Caki2 (cell line): ENCODE data around the gene POLD2. TPM values are rescaled to one million over a fixed set of nuclear protein-coding genes. Genes with fewer than 3 reads are reported as not detected.
A peak's percentile ranks its signal among the peaks of the same experiment; 100 is the strongest.

Experiments used
- DNase-seq: peaks from one replicate; pipeline ENCODE4 v3.0.0-alpha.2; 2015; ENCODE audit warnings: low read depth
- in situ Hi-C: cut with HindIII; loops from 2 replicates; pipeline ENCODE4 v1.10.0; 2016; ENCODE audit warnings: low sequenced_read_pairs, low pct_unique_long_range_greater_than_20kb, mixed read lengths
- total RNA-seq: library from RNA; depleted of rRNA; stranded (reverse); fragments of >200 nt; shearing (Covaris generic); gene quantifications from 2 replicates; pipeline ENCODE4 v1.2.3, GENCODE V29; 2014; ENCODE audit warnings: low replicate concordance

Gene POLD2
- total RNA-seq, 1 experiment from 2014 or later = 243 TPM

DNA sequence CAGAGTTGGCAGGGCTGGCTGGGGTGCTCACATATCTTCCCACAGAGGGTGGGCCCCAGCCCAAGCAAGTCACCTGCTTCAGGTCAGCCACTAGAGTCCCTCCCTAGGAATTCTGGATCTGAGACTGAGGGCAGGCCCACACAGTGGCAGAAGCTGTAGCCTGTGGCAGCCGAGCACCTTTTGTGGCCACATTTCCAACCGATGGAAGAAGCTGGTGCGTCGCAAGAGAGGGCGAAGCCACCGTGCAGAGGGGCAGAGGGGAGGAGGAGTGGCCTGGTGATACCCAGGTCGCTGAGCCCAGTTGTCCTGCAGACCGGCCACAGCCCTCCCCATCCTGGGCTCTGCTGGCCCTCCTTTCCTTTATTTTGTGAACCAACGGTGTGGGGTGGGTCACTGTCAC lies 46.3 kb downstream of the POLD2 start:
- no peak for DNase-seq
- in situ Hi-C loops = no loop called here

DNA sequence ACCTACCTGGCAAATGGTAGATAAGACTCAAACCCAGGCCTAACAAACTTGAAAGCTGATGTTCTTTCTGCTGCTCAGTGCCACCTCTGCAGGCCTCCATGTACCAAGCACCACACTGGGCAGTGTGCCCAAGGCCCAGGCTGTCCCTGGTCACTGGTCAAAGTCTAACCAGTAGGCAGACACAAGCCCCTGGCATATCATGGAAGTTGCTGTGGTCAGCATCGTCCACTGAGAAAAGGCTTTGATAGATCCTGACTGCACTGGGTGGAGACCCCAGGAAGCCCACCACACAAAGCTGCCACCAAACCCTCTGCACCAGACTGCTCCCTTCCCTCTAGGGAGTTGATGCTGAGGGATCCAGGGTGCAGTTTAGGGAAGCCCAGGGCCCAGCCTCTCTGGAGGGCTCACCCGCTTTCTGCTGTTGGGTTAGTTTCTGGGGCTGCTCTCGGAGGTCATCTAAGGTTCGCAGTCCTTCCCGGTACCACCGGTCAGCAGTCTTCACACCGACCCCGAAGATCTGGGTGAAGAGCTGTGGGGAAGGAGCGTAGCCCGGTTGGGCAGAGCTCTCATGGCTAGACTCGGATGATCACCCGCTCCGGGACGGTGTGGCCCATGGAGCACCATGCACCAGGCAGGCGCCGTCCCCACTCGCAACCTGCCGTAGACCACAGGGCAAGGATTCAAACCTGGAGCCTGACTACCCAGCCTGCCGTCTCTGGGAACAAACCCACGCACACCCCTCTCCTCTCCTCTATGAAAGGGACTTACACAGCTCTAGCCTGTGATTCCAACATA lies 47.0 kb downstream of the POLD2 start:
- in situ Hi-C loops = no loop called here
- DNase-seq = no peak

DNA sequence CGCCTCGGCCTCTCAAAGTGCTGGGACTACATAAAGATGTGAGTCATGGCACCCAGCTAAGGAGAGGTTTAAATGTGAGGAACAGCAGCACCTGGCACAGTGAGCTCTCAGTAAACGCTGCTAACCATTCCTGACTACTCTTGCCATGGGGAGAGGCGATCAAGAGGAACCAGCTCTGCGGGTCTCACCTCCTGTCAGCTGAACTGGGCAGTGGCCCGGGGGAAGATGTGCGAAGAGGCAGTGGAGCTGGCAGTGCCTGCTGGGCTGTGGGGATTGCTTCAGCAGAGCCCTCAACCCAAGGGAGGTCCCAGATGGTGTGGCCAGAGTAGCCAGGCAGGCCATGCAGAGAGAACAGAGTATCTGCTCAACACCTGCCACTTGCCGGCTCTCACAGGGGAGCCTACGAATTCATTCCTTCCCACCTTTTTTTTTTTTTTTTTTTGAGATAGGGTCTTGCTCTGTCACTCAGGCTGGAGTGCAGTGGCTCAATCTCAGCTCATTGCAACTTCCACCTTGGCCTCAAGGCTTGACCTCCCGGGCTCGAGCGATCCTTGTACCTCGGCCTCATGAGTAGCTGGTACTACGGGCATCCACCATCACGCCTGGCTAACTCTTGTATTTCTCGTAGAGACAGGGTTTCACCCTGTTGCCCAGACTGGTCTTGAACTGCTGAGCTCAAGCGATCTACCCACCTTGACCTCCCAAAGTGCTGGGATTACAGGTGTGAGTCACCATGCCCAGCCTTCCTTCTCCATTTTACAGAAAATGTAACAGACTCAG lies 47.9 kb downstream of the POLD2 start:
- in situ Hi-C loops = no loop called here
- peak; percentile 40 for DNase-seq

DNA sequence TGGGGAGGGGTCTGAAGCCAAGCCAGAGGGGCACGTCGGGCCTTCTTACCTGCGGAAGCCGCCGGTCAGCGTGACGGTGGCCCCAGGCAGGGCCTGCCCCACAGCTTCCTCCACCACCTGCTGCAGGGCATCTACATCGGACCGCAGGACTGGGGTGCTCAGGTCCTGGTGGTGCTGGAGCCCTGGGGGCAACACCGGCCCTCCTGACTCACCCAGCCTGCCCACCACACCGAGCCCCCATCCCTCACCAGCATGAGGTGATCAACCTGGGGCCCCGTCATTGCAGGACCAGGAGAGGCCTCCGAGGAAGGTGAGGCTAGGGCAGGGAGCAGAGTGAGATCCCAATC lies 49.0 kb downstream of the POLD2 start:
- in situ Hi-C loops = no loop called here
- DNase-seq = no peak

DNA sequence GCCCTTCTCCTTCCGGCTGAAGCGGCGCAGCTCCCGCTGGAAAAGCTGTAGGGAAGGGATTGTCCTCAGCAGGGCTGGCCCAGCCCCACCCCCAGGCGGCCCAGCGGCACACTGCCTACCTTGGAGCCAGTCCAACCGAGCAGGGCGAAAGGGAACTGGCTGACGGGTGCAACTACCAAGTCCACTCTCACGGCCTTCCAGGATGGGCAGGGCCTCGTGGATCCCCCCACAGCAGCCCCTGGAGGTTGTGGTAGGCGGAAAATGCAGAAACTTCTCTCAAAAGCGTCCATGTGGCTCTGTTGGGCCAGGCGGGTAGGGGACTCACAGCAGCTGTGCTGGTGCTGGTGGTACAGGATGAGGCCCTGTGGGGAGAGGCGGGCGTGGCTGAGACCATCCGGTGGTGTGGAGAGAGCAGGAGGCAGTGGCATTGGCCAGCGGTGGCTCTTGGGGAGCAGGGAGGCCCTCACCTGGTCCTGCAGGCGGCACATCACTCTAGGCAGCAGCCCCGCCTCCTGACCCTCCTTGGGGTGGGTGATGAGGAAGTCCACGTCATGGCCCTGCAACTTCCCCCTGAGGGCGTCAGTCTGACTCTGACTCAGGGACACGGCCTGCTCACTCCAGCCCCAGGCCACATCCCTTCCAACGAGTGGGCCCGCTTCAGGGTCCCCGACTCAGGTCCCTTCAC lies 49.5 kb downstream of the POLD2 start:
- in situ Hi-C loops = no loop called here
- DNase-seq = no peak

DNA sequence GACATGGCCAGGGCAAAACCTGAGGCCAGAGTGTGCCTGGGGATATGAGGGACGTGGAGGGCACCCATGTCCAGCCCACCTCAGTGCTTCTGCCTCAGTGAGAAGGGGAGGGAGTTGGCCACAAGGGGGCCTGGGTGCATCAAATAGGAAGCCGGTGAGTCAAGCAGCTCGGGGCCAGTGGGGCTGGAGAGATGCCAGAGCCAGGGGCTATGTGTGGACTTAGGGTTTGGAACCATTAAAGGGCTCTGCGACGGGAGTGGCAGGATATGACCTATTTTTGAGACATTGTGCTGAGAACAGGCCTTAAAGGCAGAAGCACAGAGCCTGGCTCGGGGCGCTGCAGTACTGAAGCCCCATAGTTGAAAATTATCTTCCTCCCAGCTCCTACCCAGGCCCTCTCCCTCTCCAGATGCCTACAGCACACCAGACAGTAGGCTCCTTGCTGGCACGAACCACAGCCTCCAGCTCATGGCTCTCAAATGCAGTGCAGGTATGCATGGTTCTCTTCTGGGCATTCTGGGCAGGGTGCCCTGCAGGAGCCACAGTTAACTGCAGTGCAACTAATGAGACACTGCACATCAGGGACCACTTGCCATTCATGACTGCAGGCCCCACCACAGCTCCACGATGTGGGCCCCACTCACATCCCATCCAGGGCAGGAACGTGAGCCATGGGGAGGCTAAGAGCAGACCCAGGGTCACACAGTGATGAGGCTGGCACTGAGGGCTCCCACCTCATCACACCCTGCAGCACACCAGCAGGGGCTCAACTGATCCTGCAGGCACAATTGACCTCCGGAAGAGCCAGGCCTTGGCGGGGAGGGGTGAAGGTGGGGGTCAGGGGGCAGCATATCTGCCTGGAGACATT lies 50.8 kb downstream of the POLD2 start:
- peak; percentile 68 for DNase-seq
- in situ Hi-C loops = no loop called here

DNA sequence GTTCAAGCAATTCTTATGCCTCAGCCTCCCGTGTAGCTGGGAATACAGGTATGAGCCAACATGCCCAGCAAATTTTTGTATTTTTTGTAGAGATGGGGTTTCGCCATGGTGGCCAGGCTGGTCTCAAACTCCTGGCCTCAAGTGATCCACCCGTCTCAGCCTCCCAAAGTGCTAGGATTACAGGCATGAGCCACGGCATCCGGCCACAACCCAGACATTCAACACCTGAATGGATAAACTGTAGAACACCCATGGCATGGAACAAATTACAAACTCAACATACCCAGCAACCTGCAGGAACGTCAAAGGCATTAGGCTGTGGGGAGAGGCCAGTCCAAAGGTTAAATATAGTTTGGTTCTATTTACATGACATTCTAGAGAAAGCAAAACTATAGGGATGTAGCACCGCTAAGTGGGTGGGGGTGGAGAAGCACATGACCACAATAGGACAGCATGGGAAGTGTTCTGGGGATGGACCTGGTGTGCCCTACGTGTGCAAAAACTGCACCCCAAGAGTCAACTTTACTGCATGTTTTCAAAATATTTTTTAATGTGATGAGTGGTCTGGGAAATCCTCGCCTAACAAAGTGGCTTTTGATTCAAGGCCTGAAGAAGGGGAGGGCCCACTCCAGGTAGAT lies 51.5 kb downstream of the POLD2 start:
- peak; percentile 9 for DNase-seq
- in situ Hi-C loops = no loop called here

DNA sequence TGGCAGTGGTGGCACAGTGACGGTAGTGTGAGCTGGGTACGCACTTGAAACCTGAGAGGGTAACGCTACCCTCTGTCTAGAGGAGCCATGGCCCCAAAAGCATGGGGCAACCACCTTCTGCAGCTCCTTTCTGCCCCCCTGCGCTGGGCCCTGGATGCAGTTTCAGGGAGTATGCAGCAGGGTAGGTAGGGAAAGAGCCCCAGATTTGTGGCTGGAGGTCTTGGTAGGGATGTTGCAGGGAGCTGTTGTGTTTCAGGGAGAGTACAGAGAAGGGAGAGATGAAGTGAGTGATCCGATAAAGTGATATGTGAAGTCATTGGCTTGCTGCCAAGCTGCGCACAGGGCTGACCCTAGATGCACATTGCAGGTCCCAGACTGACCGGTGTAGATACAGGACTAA lies 55.3 kb downstream of the POLD2 start:
- no peak for DNase-seq
- in situ Hi-C loops = no loop called here

DNA sequence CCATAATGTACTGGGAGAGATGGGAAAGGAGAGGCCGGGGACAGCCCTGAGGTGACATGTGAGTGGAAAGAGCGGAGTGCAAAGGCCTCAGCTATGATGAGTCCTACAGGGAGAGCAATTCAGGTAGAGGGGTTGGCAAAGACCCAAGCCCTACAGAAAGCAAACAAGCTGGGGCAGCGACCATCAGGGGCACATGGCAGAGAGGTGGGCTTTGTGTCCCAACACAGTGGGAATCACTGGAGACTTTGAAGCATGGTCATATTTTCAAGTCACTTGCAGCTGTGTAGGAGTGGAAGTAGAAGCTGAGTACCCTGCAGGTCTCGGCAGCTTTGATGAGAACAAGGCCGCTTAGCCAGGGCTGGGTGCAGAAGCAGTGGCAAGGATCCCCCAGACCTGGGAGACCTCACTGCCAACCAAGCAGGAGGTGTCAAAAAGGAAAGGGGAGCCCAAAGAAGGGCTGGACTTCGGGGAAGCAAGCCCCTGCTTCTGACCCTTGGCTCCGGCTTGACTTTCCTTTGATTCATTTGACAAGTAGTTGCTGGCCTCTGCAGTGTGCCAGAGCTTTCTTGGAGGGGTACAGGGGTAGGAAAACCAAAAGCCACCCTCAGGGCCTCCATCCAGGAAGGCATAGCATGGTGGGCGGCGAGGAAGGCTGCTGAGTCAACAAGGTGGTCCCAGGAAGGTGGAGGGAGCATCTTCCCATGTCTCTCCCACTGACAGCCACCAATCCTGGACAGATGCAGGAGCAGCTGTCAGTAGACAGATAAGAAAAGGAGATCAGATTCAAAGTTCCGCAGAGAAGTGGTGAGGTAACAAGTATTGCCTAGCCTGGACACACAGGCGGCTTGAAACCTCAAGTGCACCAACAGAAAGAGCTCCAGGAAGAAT lies 56.0 kb downstream of the POLD2 start:
- in situ Hi-C loops = no loop called here
- no peak for DNase-seq

DNA sequence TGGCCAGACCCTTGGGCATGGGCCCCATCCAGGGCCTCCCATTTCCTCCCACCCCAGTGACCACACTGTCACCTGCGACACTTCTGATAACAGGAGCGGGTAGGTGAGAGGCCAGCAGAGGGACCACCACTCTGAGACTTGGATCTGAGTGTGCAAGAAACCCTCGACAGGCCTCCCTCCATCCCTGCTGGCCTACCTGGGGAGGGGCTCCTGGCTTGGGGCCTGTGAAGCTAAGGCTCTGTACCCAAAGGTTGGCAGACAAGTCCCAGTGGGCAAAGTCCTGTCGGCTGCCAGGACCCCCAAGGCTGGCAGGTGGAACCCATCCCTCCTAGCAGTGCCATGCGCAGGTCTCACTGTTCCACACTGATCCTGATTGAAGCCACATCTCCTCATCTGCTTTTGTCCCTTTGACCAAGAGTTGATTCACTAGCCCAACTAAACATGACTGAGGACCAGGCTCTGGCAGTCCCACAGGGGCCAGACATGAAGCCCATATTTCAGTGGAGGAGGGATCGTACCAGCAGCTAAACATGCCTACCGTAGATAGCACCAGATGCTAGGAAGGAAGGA lies 56.8 kb downstream of the POLD2 start:
- no peak for DNase-seq
- in situ Hi-C loops = no loop called here

DNA sequence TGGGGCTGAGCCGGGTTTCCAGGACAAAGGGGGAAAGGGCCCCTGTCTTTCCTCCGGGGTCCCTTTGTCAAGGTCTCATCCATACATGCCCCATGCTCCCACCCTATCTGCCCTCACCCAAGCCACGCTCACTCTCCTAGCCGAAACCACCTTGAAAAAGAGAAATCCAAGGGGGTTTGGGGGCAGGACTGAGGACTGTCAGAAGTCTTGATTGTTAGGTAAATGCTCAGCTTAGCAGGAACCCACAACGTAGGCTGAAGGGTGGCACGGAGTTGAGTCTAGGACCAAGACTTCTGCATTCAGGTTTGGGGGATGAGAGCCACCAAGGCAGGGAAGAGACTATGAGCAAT lies 57.3 kb downstream of the POLD2 start:
- no peak for DNase-seq
- in situ Hi-C loops = no loop called here

DNA sequence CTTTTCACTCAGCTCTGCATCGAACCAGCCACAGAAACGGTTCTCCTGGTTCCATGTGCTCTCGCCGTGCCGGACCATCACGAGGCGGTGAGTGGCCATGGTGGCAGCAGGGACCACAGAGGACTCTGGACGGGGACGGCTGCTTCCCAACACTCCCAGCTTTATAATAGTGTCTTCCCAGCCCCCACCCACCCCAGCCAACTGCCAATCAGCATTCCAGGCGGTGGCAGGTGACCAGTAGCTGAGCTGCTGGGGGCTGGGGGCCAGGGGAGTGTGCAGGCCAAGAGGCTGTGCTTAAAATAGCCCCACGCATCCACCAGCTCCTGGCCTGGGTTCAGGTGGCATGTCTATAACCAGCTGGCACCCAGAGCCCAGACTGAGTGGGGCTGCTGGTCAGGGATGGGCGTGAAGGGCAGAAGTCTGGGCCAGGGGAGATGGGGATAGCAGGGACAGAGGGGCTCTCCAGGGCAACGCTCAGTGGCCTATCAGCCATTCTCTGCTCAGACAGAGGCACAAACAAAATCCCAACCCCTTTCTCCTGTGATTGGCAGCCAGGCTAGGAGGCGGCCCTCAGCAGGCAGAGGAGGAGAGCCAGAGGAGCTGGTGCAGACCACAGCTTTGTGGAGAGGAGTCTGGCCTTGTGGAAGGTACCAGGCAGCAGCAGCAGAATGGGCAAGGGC lies 57.8 kb downstream of the POLD2 start, which contains the start of gene PGAM2:
TSS of gene PGAM2 (minus strand) at position 137 of the 680 bp plus-strand sequence. CDS start at position 99, 38 bp downstream.
- in situ Hi-C loops = no loop called here
- DNase-seq = no peak

DNA sequence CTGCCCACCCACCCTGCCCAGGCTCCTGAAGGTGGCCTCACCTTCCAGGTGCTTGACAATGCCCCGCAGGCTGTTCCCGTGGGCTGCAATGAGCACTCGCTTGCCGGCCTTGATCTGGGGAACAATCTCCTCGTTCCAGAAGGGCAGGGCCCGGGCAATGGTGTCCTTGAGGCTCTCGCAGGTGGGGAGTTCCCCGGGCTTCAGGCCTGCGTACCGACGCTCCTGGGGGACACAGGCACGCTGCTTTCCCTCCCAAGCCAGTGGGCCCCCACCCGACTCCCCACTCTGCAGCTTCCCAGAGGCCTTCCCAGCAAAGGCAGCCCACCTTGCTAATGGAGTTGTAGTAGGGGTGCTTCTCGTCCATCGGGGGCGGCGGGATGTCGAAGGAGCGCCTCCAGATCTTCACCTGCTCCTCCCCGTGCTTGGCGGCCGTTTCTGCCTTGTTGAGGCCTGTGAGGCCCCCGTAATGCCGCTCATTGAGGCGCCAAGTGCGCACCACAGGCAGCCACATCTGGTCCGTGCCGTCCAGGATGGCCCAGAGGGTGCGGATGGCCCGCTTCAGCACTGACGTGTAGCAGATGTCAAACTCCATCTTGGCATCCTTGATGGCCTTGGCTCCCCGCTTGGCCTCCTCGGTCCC lies 58.4 kb downstream of the POLD2 start:
- in situ Hi-C loops = no loop called here
- no peak for DNase-seq
